Inflammatory macrophage treated with lipopolysaccharide for 4 hours (primary cell): ENCODE measurements around the gene TLCD4.

Experiments used
- DNase-seq: peaks from one replicate; pipeline ENCODE4 v3.0.0-alpha.2; 2020

The TLCD4 gene

DNA sequence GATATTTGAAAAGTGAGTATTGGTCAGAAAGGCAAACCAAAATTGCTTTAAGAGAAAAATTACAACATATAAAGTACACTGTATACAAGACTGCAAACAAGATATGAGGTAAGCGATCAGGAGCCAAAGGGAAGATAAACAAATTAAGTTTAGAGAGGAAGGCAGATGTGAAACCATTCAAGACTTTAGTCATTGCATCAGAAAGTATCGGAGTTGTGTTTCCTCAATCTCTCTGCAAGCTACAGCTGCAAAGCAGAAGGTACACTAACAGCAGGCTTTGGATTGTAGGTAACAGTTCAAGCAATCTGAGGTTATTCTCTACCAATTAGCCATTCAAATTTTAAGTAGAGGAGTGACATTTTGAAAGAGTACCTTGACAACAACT is 21.3 kb upstream of the TLCD4 start:
- peak; percentile 89 for DNase-seq

DNA sequence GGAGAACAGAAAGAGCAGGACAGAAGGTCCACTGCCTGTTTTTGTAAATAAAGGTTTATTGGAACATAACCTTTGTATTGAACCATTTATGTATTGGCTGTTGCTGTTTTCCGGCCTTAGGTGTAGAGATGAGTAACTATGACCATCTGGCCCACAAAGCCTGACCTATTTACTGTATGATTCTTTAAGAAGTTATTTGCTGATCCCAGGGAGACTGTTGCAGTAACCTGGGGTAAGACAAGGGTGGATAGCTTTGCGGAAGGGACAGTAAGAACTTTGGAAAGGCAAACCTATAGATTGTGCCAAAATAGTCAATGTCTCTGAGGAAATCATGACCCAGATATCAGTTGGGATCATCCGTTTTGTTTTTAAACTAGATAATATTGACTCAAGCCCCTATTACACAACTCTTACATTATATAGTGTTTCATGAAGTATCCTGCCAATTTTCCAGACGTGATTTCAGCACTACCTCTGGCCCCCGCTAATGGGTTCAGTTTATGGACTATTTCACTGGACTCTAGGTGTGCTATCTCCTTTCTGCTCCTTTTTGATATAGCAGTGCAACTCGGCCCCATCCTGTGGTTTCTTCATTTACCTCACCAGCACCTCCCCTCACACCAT is 20.8 kb upstream of the TLCD4 start:
- DNase-seq: no peak

DNA sequence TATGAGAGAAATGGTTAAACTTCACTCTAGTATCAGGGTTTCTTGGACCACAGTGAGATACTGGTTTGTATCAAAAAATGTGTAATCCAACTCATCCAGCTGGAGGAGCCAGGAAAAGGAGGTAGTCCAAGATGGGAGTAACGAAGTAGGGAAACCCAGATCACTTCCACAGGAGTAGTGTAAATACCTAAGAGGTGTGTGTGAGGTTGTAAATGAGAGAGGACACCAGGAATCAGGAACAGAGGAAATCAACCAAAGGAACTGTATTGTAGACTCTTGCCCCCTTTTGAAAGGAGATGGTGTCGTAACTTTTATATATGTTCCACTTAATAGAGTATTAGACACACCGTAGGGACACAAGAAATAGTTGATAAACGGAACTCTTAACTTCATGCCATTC is 19.7 kb upstream of the TLCD4 start:
- DNase-seq: no peak

DNA sequence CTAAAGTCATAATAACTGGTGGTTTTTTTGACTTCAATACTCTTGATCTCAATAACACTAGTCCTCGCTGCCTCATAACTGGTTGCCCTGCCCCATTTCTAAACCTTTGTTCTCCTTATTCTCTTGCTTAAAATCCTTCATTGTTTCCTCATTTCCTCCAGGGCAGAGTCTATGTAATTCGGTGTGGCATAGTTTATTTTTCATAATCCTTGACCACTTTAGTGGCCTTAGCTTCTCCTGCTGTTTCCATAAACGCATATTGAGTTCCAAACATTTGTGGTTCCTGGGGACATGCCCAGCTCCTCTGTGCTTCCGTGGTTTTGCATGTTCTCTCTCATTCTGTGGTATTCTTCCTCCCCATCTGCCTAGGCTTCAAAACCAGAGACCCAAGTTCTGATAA is 19.0 kb upstream of the TLCD4 start:
- peak; percentile 60 for DNase-seq

DNA sequence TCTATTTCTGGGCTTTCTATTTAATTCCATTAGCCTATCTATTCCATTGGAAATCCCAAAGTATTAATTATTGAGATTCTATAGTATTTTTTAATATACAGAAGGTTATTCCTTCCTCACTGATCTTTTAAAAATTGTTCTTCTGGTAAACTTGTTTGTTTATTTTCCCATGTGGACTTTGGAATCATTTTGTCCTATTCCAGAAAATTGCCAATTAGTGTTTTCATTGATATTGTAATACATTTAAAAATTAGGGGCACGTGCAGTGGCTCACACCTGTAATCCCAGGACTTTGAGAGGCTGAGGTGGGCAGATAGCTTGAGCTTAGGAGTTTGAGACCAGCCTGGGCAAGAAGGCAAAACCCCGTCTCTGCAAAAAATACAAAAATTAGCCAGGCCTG is 8.4 kb upstream of the TLCD4 start:
- no peak for DNase-seq

DNA sequence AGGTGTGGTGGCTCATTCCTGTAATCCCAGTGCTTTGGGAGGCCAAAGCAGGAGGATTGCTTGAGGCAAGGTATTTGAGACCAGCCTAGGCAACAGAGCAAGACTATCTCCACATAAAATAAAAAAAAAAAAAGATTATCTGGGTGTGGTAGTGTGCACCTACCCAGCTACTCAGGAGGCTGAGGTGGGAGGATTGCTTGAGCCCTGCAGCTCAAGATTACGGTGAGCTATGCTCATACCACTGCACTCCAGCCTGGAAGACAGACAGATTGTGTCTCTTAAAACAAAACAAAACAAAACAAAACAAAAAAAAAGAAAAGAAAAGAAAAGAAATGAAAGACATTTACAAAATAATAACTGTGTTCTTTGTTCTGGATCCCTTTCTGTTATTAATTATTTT is 6.1 kb upstream of the TLCD4 start:
- DNase-seq: no peak

DNA sequence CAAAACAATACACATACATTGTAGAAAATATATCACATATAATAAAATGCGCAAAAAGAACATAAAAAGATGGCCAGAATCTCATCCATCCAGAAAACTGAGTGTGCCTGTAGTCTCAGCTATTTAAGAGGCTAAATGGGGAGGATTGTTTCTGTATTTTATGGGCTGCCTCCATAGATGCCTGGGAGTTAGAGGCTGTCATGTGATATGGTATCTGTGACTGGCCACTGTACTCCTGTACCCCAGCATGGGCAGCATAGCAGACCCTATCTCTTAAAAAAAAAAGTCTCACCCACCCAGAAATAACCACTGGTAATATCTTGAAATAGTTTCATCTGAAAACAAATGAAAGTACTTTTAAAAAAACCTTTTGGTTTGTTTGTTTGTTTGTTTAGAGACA is 3.5 kb upstream of the TLCD4 start:
- no peak for DNase-seq

DNA sequence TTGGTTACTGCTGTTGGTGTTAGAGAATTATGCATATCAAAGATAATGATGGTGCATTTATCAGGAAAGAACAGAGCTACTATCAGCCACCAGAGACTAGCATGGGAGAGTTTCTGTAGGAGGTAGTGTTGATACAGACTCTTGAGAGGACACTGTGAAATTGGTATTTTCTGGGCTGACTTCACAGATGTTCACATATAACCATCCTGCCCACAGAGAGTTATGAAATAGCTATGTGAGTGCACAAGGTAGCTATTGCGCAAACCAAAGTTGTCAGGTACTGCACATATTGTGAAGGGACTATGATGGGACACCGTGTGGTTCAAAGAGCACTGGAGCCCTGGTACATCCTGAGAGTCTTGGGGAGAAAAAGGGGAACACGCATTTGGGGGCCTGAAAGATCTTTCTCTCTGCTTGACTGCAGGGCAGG is 1.4 kb upstream of the TLCD4 start:
- no peak for DNase-seq

DNA sequence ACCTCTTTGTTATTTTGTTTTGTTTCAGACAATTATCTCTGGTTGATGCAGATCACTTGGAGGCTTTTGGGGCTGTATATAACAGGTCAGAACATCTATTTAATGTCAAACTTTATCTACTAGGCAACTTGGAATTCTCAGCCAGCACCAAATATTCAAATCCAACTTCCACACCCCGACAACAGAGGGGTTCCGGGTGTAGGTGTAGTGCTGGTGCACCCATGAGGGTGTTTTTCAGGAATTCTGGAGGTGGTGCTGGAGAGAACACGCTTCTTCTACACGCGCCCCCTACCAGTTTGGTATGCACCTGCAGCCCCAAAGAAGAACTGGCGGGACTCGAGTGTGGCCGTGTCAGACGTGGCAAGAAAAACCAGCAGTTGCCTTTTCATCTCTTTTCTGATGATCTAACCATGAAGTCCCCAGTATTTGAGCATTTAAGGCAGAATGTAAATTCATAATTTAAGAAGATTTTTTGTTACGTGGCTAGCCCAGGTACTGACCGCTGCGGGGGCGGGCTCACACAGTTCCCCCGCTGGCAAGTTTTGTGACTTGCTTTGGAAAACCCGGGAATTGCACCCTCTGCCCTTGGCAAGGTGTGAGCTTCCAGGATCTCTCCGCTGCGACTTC is 462 bp upstream of the TLCD4 start:
- peak; percentile 15 for DNase-seq

DNA sequence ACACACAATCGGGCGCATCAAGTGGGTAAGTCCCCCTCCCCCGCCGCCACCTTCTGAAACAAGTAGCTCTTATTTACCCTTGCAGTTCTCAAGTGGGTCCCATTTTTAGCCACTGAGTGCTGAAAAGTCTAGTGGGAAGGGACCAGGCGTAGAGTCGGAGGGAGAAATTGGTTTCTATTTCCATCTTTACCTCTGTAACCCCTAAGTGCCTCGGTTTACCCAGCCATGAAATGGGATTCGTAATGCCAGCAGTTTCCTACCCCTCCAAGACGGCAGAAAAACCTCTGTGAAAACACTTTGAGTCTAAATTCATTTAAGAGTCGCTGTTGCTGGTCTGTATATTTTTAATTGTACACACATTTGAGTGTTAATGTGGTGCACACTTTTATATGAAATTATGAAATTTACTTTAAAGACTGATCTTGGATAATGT is 928 bp downstream of the TLCD4 start:
- DNase-seq: no peak

DNA sequence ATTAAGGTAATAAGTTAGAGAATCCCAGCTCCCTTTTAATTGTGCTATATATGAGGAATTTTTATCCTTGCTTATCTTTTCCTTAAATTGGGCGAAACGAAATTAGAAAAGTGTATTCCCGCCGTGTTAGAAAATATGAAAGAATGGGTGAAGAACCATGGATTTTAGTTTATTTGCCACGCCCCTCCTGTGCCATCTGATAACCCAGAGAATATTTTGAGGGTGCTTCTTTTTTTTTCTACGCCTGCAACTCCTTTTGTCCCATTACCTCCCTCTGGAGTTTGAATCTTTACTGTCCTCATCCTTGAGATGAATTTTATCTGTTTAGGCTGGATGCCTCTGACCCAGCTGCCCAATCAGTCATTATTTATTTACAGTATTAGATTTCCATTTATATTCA is 1.6 kb downstream of the TLCD4 start:
- no peak for DNase-seq

DNA sequence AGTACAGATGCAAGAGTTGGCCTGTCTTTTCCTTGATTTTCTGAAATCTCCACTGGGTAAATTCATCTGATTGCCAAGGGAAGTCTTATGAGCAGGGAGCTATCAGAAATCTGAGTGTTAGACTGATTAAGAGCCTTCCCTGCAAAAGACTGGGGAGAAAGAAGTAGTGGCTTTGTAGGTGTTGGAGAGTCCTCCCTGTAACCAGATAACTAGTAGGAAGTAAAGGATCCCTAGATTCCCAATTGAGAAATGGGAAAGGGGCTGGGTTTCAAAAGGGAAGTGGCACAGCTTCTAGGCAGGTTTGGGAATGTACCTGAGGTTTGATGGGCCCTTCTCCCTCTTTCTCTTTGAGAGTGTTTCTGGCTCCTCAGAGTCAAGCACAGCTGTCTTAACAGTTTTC is 2.1 kb downstream of the TLCD4 start:
- no peak for DNase-seq

DNA sequence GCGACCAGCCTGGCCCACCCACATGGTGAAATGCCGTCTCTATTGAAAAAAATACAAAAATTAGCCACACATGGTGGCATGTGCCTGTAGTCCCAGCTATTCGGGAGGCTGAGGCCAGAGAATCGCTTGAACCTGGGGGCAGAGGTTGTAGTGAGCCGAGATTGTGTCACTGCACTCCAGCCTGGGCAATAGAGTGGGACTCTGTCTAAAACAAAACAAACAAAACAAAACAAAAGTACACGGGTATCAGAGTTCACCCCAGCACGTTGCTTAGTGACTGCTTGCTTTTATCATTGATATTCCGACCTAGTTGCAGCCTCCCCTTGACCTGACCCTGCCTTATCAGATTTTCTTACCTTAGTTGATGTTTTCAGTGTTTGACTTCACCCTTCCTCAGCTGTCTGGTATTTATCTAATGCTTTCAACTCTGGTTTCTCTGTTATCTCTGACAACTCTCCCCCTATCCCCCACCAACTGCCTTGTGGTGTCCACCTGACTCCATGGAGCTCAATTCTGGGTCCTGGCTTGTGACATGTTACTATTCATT is 5.1 kb downstream of the TLCD4 start:
- no peak for DNase-seq

DNA sequence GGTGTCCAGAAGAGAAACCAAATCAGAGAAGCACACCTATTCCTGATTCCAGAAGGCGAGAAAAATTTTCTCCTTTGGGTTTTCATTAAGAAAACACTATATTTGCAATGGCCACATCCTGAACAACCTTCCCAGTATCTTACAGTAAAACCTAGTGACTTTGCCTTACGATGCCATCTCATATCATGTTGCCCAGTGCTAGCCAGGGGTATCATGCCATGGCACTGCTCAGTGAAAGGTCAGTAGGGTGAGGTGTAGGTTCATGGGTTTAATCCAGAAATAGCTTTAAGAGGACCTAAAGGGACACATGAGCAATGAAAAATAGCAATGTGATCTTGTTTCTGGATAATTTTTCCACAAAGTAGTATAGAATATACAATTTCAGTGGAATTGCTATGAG is 7.2 kb downstream of the TLCD4 start:
- no peak for DNase-seq

DNA sequence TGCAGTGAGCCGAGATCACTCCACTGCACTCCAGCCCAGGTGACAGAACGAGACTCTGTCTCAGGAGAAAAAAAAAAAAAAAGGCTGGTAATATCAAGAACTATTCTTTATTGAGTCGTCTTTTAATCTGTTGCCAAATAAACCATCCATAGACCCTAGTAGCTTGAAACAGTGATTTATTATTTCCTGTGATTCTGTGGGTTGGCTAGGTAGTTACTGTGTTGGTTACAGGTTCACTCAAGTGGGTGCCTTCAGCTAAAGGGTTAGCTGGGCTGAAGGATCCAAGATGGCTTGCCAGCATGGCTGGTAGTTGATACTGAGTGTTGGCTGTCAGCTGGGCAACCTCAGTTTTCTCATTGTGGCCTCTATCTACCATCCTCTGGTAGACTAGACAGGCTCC is 9.2 kb downstream of the TLCD4 start:
- no peak for DNase-seq

DNA sequence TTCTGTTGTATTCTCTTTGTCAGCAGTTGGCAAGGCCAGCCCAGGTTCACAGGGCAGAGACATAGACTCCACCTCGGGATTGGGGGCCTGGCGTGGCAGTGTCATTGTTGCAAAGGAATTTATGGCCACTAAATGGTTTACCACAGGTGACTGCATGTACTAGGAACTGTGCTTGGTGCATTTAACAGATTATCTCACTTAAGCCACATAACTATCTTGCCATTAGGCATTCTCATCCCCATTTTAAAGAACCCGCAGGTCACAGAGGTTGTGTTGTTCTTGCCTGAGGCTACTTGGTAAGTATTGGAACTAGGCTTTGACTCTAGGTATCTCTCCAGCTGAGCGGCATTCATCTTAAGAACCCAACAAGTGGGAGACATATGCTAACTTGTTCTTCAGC is 9.7 kb downstream of the TLCD4 start:
- DNase-seq: no peak

DNA sequence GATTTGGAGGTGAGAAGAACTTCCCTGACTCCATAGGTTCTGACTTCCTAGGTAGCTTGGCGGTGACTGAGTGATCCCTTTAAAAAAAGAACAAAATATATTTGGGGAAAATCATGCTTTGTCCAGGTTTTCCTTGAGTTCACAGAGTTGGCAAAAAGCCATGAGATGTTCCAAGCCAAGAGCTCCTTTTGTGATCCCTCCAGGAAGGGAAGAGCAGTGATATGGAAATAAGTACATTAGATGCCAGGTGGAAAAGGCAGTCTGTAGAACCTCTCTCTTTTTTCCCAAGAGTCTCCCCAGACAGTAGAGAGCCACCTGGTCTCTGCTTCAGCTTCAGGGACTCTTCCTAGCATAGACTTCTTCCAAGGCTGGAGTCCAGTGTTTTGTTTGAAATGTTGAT is 10.2 kb downstream of the TLCD4 start:
- DNase-seq: no peak

DNA sequence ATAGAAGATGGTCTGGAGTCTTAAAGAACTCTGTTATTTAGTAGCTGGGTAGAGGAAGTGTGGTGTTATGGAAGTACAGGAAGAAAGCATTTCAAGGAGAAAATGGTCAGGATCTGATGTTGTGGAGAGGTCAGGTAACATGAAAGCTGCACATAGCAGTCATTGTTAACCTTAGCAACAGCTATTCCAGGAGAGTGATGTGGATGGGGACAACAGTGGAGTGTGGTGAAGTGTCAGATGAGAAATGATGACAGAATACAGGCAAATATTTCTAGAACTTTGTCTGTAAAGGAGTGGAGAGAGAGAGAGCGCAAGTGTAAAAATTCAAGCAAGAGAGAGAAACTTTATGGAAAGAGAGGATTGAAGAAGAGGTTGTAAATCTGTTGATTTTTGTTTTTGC is 15.6 kb downstream of the TLCD4 start:
- DNase-seq: no peak

DNA sequence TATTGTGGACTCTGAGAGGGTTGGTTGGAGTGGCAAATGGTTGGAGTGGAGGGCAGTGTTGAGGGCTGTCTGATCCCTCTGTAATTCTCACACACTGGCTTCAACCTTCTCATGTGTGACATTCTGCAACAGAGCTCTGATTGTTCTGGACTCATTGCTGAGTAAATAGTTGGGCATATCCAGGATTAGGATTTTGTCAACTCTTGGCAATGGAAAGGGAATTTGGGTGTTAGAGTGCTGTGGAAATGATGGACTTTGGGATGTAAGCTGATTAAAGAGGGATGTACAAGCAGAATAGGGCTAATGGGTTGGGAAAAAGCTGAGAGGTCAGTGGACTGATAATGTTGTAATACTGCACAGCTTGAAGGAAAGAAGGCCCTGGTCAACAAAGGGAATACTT is 16.5 kb downstream of the TLCD4 start:
- no peak for DNase-seq

DNA sequence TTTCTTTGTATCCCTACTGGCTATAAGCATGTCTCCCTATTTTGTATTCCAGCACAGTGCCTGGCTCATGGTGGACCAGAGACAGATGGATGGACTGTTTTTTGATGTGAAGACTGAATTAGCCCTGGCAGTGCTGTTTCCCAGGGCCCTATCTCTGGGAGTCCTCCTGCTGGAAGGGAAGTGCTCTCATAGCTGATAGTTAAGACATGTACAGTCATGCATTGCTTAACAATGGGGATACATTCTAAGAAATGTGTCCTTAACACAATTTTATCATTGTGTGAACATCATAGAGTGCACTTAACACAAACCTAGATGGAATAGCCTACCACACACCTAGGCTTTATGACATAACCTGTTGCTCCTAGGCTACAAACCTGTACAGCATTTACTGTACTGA is 21.1 kb downstream of the TLCD4 start:
- no peak for DNase-seq

DNA sequence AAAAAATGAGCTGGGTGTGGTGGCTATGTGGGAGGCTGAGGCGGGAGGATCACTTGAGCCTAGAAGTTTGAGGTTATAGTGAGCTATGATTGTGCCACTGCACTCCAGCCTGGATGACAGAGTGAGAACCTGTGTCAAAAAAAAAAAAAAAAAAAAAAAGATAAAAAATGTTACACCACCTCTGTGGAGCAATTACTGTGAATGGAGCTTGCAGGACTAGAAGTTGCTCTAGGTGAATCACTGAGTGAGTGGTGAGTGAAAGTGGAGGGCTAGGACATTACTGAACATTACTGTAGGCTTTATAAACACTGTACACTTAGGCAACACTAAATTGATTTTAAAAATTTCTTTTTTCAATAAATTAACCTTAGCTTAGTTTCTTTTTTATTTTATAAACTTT is 21.9 kb downstream of the TLCD4 start:
- no peak for DNase-seq

DNA sequence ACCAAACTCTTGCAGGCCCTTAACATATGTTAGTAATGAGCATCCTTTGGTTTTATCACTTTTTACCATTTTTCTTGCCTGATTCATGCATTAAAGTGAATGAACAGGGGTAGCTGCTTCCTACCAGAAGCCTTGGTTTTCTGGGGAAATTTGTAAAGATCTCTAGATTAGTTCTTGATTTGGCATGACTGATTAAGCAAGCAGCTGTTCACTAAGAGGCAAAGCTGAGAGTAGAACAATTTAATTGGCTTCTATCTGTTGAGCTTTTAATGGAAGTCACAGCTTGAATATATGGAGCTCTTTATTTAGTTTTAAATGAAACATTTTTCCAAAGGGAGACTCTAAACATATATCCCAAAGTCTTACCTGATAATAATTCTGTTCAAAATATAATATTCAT is 23.6 kb downstream of the TLCD4 start:
- DNase-seq: no peak

DNA sequence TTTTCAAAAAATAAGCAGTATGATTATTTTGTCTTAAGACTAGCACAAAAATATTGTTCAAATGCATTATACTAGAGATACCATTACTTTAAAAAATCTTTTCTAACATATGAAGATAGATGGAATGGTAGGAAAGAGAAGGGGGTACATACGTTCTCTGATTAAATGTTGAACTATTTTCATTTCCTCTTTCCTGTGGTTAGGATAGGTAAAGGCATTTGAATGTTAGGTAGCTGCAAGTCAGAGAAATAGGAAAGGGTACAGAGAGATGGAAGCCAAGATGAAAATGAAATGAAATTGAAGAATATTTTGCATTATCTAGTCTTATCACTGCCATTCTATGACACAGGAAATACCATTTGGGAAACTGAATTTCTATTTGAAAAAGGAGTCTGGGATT is 28.3 kb downstream of the TLCD4 start:
- DNase-seq: no peak

DNA sequence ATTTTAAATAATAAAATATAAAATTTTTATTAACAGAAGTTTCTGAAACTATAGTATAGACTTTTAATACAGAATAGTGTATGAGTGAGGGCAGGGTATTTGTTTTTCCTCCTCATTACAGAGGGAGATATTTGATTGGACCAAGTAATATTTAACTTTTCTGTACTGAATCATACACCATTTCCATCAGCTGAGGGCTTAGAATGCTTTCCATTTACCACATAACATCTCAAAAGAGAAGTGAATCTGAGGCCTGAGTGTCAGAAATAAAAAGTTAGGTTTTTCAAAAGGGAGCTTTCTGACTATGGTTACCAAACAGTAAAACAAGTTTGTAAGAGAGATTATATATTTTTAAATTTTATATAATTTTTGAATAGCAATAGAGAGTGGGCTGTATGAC is 29.5 kb downstream of the TLCD4 start:
- DNase-seq: no peak

DNA sequence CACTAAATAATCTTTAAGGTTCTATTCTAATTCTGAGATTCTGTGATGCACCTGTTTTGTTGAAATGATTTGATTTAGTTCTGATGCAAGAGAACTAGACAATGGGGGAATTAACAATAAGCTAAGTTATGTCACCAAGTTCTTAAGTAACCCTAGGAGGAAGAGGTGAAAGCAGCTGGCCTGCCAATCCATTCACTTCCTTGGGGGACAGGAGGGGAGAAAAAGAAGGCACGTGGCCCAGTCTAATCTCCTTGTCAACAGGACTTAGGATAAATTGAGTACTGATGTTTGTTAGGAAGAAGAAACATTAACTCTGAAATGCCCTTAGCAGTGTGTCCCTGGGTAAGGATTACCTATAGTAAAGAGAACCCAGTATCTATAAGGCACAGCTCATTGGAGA is 36.9 kb downstream of the TLCD4 start:
- DNase-seq: no peak
